ENCODE data around the gene EXD3. TPM values are rescaled to one million over a fixed set of nuclear protein-coding genes. Genes with fewer than 3 reads are reported as not detected.

The EXD3 gene
- total and polyA plus RNA-seq, 2 of the 4 experiments (the other 2 are of a cell fraction) = 1.1 to 7.4 TPM

DNA sequence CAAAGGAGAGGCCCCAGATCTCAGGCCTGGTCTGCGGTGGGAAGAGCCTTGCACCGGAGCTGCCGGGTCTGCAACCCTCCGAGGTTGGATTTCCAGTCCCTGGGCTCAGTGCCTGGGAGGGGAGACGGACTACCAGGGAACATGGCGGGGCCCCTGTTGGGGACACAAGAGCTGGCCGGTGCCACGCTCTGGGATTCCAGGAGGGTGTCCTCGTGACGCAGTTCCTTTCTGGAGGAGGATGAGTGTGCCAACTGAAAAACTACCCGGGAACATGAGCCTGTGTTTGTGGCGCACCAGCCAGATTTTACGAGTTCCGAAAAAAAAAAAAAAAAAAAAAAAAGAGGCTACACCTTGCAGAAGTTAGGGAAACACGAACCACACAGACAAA lies 129.9 kb downstream of the EXD3 start:
- Histone ChIP-seq H2AK5ac (ENCODE audit: low read depth, low read length) (no peak overlapping the region; the same call in 1 of the 2 replicates), H3K27ac (ENCODE audit: insufficient read depth, low read length) (no peak overlapping the region), H2BK20ac (ENCODE audit: low read depth, low read length) (no peak overlapping the region; the same call in 1 of the 2 replicates), H4K8ac (ENCODE audit: low read depth in 2 of 2, low read length in 2 of 2) (no peak overlapping the region), H3K9me1 (ENCODE audit: insufficient read depth, low read length) (no peaks in the 10 kb centered on the region), H3K14ac (replicated peaks; ENCODE audit: low read depth, low read length) (no peak overlapping the region), H3K4me1 (ENCODE audit: control insufficient read depth, insufficient read depth, low read length) (no peaks in the 10 kb centered on the region), H3K18ac (ENCODE audit: low read depth, low read length) (no peak overlapping the region), H2AK9ac (replicated peaks; ENCODE audit: low read depth, low read length, poor library complexity) (no peak overlapping the region), H3K9me3 (ENCODE audit: control insufficient read depth, insufficient read depth, low read length) (peaks cover 5% of the 10 kb centered on the region; the same call in 1 of the 2 replicates), H4K5ac (ENCODE audit: low read depth, low read length) (no peak overlapping the region), H2BK5ac (ENCODE audit: low read depth, low read length, poor library complexity, severe bottlenecking) (no peak overlapping the region), H3K56ac (ENCODE audit: extremely low read depth, insufficient read depth, low read length) (no peak overlapping the region), H3K4me3 (ENCODE audit: insufficient read depth, low read depth, low read length) (no peak overlapping the region), H2BK15ac (ENCODE audit: low read depth, low read length) (no peak overlapping the region), H3K79me1 (ENCODE audit: low read depth in 1 of 2, low read length in 2 of 2) (no peaks in the 10 kb centered on the region), H3K4me2 (ENCODE audit: low read depth, low read length) (no peak overlapping the region), H2BK120ac (ENCODE audit: low read depth, low read length) (no peak overlapping the region), H3K36me3 (ENCODE audit: control insufficient read depth, insufficient read depth, low read length) (no peaks in the 10 kb centered on the region), H3K4ac (ENCODE audit: low read depth, low read length) (no peak overlapping the region), H3K23ac (ENCODE audit: low read depth, low read length) (no peak overlapping the region), H3K27me3 (ENCODE audit: control insufficient read depth, insufficient read depth, low read length) (peaks cover 16% of the 10 kb centered on the region), H2AFZ (replicated peaks; ENCODE audit: low read length, poor library complexity) (no peak overlapping the region), H3K9ac (ENCODE audit: low read depth, low read length) (no peak overlapping the region), H4K20me1 (ENCODE audit: insufficient read depth, low read length) (no peaks in the 10 kb centered on the region), H4K91ac (ENCODE audit: insufficient read depth, low read depth, low read length) (no peak overlapping the region)
- dilution Hi-C loops (cut with HindIII; ENCODE audit: low sequenced_read_pairs, unreplicated experiment) = no loop called here
- WGBS, 2 experiments (ENCODE audit: extremely low coverage in 2 of 2, insufficient read length in 1 of 2) = 93% methylated on average over 3 of the region's 15 CpGs; no CpG with 5 or more reads in 1 of the 2 experiments
- ChIA-PET CTCF (interaction anchor here (0.6 kb wide), 1 partner anchor 113 kb away, joined by 5 read pairs; no protein-coding TSS in a partner anchor), POLR2A (ENCODE audit: unreplicated experiment) (no interaction called here)
- ATAC-seq (ENCODE audit: low read depth) (no peak), DNase-seq (no peak)
- in situ Hi-C loops (cut with MboI; ENCODE audit: low sequenced_read_pairs) = loop anchor here (5.0 kb wide), 2 partner anchors 109 to 234 kb away; no protein-coding TSS in a partner anchor
- intact Hi-C loops (cut with micrococcal nuclease) = loop anchor here (5.0 kb wide), 1 partner anchor 234 kb away; no protein-coding TSS in a partner anchor
- TF ChIP-seq MXI1 (IDR thresholded peaks at IDR 0.05; ENCODE audit: borderline replicate concordance, low read depth, low read length) (no peak), POLR2A (IDR thresholded peaks at IDR 0.05; ENCODE audit: low read depth, low read length) (no peak), FOS (IDR thresholded peaks at IDR 0.05; ENCODE audit: low read depth, low read length) (no peak), CHD1 (IDR thresholded peaks at IDR 0.05; ENCODE audit: low read depth, low read length) (no peak), RFX5 (IDR thresholded peaks at IDR 0.05; ENCODE audit: low read depth, low read length) (no peak), MAZ (IDR thresholded peaks at IDR 0.05; ENCODE audit: borderline replicate concordance, low read depth, low read length) (no peak), BHLHE40 (IDR thresholded peaks at IDR 0.05; ENCODE audit: low read depth, low read length) (no peak), RCOR1 (IDR thresholded peaks at IDR 0.05; ENCODE audit: insufficient replicate concordance, low read length) (no peak), NFE2L2 (IDR thresholded peaks at IDR 0.05; ENCODE audit: low read depth, low read length) (no peak), MAFK (IDR thresholded peaks at IDR 0.05; ENCODE audit: low read depth, low read length) (no peak)
- TF ChIP-seq, protein P1, sequence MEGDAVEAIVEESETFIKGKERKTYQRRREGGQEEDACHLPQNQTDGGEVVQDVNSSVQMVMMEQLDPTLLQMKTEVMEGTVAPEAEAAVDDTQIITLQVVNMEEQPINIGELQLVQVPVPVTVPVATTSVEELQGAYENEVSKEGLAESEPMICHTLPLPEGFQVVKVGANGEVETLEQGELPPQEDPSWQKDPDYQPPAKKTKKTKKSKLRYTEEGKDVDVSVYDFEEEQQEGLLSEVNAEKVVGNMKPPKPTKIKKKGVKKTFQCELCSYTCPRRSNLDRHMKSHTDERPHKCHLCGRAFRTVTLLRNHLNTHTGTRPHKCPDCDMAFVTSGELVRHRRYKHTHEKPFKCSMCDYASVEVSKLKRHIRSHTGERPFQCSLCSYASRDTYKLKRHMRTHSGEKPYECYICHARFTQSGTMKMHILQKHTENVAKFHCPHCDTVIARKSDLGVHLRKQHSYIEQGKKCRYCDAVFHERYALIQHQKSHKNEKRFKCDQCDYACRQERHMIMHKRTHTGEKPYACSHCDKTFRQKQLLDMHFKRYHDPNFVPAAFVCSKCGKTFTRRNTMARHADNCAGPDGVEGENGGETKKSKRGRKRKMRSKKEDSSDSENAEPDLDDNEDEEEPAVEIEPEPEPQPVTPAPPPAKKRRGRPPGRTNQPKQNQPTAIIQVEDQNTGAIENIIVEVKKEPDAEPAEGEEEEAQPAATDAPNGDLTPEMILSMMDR (conservative IDR thresholded peaks at IDR 0.05; ENCODE audit: low read depth, low read length) = no peak
- TF ChIP-seq, protein P2, sequence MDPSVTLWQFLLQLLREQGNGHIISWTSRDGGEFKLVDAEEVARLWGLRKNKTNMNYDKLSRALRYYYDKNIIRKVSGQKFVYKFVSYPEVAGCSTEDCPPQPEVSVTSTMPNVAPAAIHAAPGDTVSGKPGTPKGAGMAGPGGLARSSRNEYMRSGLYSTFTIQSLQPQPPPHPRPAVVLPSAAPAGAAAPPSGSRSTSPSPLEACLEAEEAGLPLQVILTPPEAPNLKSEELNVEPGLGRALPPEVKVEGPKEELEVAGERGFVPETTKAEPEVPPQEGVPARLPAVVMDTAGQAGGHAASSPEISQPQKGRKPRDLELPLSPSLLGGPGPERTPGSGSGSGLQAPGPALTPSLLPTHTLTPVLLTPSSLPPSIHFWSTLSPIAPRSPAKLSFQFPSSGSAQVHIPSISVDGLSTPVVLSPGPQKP (IDR thresholded peaks at IDR 0.05; ENCODE audit: borderline replicate concordance, low read depth, low read length) = no peak
- BruUV-seq (replicated peaks) = no TSS peak

All from IMR-90 (cell line).